ENCODE data around the gene DEAF1.
A peak's percentile ranks its signal among the peaks of the same experiment; 100 is the strongest.
"Not testable (repeated sequence)": the region's sequence is repeated elsewhere in the genome, so short reads cannot be mapped to it uniquely, and the experiment has no call there.

The DEAF1 gene

GRCh38 chr11:699753-700152 is 4.7 kb upstream of the DEAF1 start:
- no peak for DNase-seq

- no peak for DNase-seq
These were observed 4.1 kb upstream of the DEAF1 start for GRCh38 chr11:699116-699508.

GRCh38 chr11:698493-699115 is 3.6 kb upstream of the DEAF1 start:
- DNase-seq = no peak

- peak; percentile 27 to 48 for DNase-seq
These were observed 2.8 kb upstream of the DEAF1 start for GRCh38 chr11:697811-698311.

GRCh38 chr11:696955-697491 is 2.0 kb upstream of the DEAF1 start:
- DNase-seq = no peak

- DNase-seq = peak; percentile 98 to 99
These were observed 671 bp upstream of the DEAF1 start, which contains the start of gene TMEM80 for GRCh38 chr11:695538-696248. Gene TMEM80 (plus strand): TSS chr11:695816. CDS start chr11:695828, 12 bp downstream.

GRCh38 chr11:695288-695537 is 191 bp upstream of the DEAF1 start:
- DNase-seq = no peak

GRCh38 chr11:693887-694562 is 997 bp downstream of the DEAF1 start:
- no peak for DNase-seq

- peak; percentile 34 to 41 for DNase-seq
These were observed 1.6 kb downstream of the DEAF1 start for GRCh38 chr11:693415-693831.

GRCh38 chr11:692824-693414 is 2.1 kb downstream of the DEAF1 start:
- no peak for DNase-seq

GRCh38 chr11:691710-692590 is 3.1 kb downstream of the DEAF1 start:
- no peak for DNase-seq

GRCh38 chr11:690738-691633 is 4.0 kb downstream of the DEAF1 start:
- DNase-seq = peak; percentile 50 to 75

GRCh38 chr11:690244-690643 is 4.8 kb downstream of the DEAF1 start:
- not testable (repeated sequence) for DNase-seq

- no peak for DNase-seq
These were observed 5.4 kb downstream of the DEAF1 start for GRCh38 chr11:689625-690024.

GRCh38 chr11:688681-689080 is 6.3 kb downstream of the DEAF1 start:
- peak; percentile 86 to 92 for DNase-seq

GRCh38 chr11:687751-688150 is 7.3 kb downstream of the DEAF1 start:
- DNase-seq = no peak

- DNase-seq = no peak
These were observed 8.4 kb downstream of the DEAF1 start for GRCh38 chr11:686451-687243.

- DNase-seq = no peak
These were observed 14.1 kb downstream of the DEAF1 start for GRCh38 chr11:680970-681369.

- no peak for DNase-seq
These were observed 14.5 kb downstream of the DEAF1 start for GRCh38 chr11:680476-680875.

All from Kasumi-1 (cell line).